ENCODE measurements around the gene MSRB1. TPM values are rescaled to one million over a fixed set of nuclear protein-coding genes. Genes with fewer than 3 reads are reported as not detected.

The MSRB1 gene
- polyA plus RNA-seq, 1 donor from 2014 or later: 6.0 TPM

DNA sequence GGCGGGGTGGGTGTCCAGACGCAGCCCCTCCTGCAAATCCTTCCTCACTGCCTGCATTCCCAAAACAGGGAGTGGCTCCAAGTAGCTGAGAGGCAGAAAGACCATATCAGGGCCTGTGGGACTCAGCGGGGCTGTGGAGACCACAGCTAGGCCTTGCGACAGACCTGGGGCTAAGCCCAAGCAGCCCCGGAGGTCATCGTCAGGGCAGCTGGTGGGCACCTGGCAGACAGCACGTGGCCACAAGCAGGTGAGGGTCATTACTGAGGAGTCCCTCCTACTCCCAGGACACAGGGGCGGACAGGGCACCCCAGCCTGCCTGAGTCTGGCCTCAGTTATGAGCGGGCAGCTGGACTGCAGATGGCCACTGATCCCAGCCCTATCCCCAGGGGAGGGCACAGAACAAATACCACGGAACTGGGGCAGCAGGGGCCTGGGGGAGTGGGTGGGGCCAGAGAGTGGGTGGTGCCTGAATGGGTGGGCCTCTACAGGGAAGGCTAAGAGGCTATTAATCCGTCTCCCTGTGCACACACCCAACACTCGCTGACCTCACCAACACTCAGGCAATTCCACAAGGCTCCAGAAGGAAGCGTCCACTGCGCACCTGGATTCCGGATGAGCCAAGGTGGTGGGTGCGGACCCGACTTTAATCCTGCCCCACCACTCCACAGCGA, 33.3 kb downstream of the MSRB1 start:
- H4K20me1 ChIP-seq (ENCODE audit: insufficient read depth): no peaks in the 10 kb centered on the region
- H3F3A ChIP-seq (ENCODE audit: insufficient read depth, low read length, poor library complexity, severe bottlenecking): no peaks in the 10 kb centered on the region
- H2AFZ ChIP-seq (ENCODE audit: low read depth, low read length): no peak overlapping the region
- H3K27me3 ChIP-seq (ENCODE audit: insufficient read depth, low read depth, low read length): no peaks in the 10 kb centered on the region
- H3K9ac ChIP-seq (ENCODE audit: low read length): no peak overlapping the region
- no peaks in the 10 kb centered on the region for H3K9me2 ChIP-seq (ENCODE audit: insufficient read depth, low read length)
- no peak overlapping the region for H3K27ac ChIP-seq (ENCODE audit: low read length)
- H3K9me3 ChIP-seq (ENCODE audit: low read length): no peaks in the 10 kb centered on the region
- no peak for TF ChIP-seq SMC3 (conservative IDR thresholded peaks at IDR 0.05; ENCODE audit: poor library complexity)
- TF ChIP-seq, protein P1, sequence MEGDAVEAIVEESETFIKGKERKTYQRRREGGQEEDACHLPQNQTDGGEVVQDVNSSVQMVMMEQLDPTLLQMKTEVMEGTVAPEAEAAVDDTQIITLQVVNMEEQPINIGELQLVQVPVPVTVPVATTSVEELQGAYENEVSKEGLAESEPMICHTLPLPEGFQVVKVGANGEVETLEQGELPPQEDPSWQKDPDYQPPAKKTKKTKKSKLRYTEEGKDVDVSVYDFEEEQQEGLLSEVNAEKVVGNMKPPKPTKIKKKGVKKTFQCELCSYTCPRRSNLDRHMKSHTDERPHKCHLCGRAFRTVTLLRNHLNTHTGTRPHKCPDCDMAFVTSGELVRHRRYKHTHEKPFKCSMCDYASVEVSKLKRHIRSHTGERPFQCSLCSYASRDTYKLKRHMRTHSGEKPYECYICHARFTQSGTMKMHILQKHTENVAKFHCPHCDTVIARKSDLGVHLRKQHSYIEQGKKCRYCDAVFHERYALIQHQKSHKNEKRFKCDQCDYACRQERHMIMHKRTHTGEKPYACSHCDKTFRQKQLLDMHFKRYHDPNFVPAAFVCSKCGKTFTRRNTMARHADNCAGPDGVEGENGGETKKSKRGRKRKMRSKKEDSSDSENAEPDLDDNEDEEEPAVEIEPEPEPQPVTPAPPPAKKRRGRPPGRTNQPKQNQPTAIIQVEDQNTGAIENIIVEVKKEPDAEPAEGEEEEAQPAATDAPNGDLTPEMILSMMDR (IDR thresholded peaks at IDR 0.05; ENCODE audit: poor library complexity, severe bottlenecking): no peak
- TF ChIP-seq, protein P2, sequence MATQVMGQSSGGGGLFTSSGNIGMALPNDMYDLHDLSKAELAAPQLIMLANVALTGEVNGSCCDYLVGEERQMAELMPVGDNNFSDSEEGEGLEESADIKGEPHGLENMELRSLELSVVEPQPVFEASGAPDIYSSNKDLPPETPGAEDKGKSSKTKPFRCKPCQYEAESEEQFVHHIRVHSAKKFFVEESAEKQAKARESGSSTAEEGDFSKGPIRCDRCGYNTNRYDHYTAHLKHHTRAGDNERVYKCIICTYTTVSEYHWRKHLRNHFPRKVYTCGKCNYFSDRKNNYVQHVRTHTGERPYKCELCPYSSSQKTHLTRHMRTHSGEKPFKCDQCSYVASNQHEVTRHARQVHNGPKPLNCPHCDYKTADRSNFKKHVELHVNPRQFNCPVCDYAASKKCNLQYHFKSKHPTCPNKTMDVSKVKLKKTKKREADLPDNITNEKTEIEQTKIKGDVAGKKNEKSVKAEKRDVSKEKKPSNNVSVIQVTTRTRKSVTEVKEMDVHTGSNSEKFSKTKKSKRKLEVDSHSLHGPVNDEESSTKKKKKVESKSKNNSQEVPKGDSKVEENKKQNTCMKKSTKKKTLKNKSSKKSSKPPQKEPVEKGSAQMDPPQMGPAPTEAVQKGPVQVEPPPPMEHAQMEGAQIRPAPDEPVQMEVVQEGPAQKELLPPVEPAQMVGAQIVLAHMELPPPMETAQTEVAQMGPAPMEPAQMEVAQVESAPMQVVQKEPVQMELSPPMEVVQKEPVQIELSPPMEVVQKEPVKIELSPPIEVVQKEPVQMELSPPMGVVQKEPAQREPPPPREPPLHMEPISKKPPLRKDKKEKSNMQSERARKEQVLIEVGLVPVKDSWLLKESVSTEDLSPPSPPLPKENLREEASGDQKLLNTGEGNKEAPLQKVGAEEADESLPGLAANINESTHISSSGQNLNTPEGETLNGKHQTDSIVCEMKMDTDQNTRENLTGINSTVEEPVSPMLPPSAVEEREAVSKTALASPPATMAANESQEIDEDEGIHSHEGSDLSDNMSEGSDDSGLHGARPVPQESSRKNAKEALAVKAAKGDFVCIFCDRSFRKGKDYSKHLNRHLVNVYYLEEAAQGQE (IDR thresholded peaks at IDR 0.05; ENCODE audit: borderline replicate concordance): no peak
- TF ChIP-seq TAF1 (IDR thresholded peaks at IDR 0.05; ENCODE audit: low read depth): no peak
- TF ChIP-seq EP300 (conservative IDR thresholded peaks at IDR 0.05; ENCODE audit: poor library complexity, severe bottlenecking): no peak
- TF ChIP-seq POLR2AphosphoS5 (IDR thresholded peaks at IDR 0.05): no peak
- TF ChIP-seq MXI1 (conservative IDR thresholded peaks at IDR 0.05; ENCODE audit: poor library complexity, severe bottlenecking): no peak
- no peak for TF ChIP-seq EZH2 (IDR thresholded peaks at IDR 0.05; ENCODE audit: borderline replicate concordance, insufficient read depth, low read length, poor library complexity, severe bottlenecking)
- no peak for TF ChIP-seq RAD21 (conservative IDR thresholded peaks at IDR 0.05)
- H3K4me2 ChIP-seq (ENCODE audit: low read length): no peak overlapping the region
- H3K36me3 ChIP-seq (ENCODE audit: insufficient read depth, low read length): no peaks in the 10 kb centered on the region
- H3K4me3 ChIP-seq (ENCODE audit: low read length): no peak overlapping the region
- H3K79me2 ChIP-seq (replicated peaks; ENCODE audit: insufficient read depth, low read length): no peaks in the 10 kb centered on the region

DNA sequence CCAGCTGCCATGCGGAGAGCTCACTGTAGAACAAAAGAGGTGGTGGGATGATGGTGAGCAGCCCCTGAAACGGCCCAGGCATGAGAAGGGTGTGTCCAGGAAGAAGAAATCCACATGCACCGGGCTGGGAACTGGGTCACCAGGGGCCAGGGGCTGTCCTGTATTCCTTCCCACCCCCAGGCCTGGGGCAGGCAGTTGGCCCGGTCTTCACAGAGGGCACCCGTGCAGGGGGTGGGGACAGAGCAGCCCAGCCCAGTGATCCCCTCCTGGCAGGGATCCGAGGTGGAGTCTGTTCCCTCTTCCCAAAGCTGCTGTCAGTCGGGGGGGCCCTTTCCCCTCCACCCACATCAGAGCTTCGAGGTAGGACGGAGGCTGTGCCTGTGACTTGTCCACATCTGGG, 34.0 kb downstream of the MSRB1 start:
- Histone ChIP-seq H3K9ac (ENCODE audit: low read length) (no peak overlapping the region), H4K20me1 (ENCODE audit: insufficient read depth) (no peaks in the 10 kb centered on the region), H3K4me3 (ENCODE audit: low read length) (no peak overlapping the region), H3K4me2 (ENCODE audit: low read length) (no peak overlapping the region), H3K36me3 (ENCODE audit: insufficient read depth, low read length) (no peaks in the 10 kb centered on the region), H3K79me2 (replicated peaks; ENCODE audit: insufficient read depth, low read length) (no peaks in the 10 kb centered on the region), H3K27ac (ENCODE audit: low read length) (no peak overlapping the region), H3K9me3 (ENCODE audit: low read length) (no peaks in the 10 kb centered on the region), H3K27me3 (ENCODE audit: insufficient read depth, low read depth, low read length) (no peaks in the 10 kb centered on the region), H2AFZ (ENCODE audit: low read depth, low read length) (no peak overlapping the region), H3K9me2 (ENCODE audit: insufficient read depth, low read length) (no peaks in the 10 kb centered on the region), H3F3A (ENCODE audit: insufficient read depth, low read length, poor library complexity, severe bottlenecking) (no peaks in the 10 kb centered on the region)
- TF ChIP-seq, protein P2 (IDR thresholded peaks at IDR 0.05; ENCODE audit: borderline replicate concordance): no peak
- TF ChIP-seq, protein P1 (IDR thresholded peaks at IDR 0.05; ENCODE audit: poor library complexity, severe bottlenecking): no peak
- TF ChIP-seq RAD21 (conservative IDR thresholded peaks at IDR 0.05) (no peak), MXI1 (conservative IDR thresholded peaks at IDR 0.05; ENCODE audit: poor library complexity, severe bottlenecking) (no peak), SMC3 (conservative IDR thresholded peaks at IDR 0.05; ENCODE audit: poor library complexity) (no peak), TAF1 (IDR thresholded peaks at IDR 0.05; ENCODE audit: low read depth) (no peak), POLR2AphosphoS5 (IDR thresholded peaks at IDR 0.05) (no peak), EP300 (conservative IDR thresholded peaks at IDR 0.05; ENCODE audit: poor library complexity, severe bottlenecking) (no peak), EZH2 (IDR thresholded peaks at IDR 0.05; ENCODE audit: borderline replicate concordance, insufficient read depth, low read length, poor library complexity, severe bottlenecking) (no peak)

Measured in neural cell (in vitro differentiated cells).